ENCODE data around the gene GPR18.

GRCh38 chr13:99303863-99304521 lies 45.8 kb upstream of the GPR18 start:
- TF ChIP-seq POLR2AphosphoS5 (IDR thresholded peaks at IDR 0.05; ENCODE audit: low read depth) (peak; percentile 98), CTCF (IDR thresholded peaks at IDR 0.05; ENCODE audit: insufficient read depth, low read length) (no peak)
